HG02870 (cell line): ENCODE data around the gene DNLZ.
"Not testable (repeated sequence)": the region's sequence is repeated elsewhere in the genome, so short reads cannot be mapped to it uniquely, and the experiment has no call there.

ENCODE experiments used
- ATAC-seq: cut with Tn5 transposase; IDR thresholded peaks from one replicate; pipeline ENCODE4 v1.9.1; 2021; ENCODE audit warnings: mild to moderate bottlenecking, moderate library complexity; ENCODE audit not compliant: unreplicated experiment

Gene DNLZ

GRCh38 chr9:136363106-136363948 is at the start of gene DNLZ:
Gene DNLZ, minus strand, starts transcription at chr9:136363744. Its CDS starts 30 bp downstream, at chr9:136363714.
- ATAC-seq = peak; percentile 82

GRCh38 chr9:136412962-136413361 is 49.4 kb upstream of the DNLZ start:
- ATAC-seq = no peak

DNA sequence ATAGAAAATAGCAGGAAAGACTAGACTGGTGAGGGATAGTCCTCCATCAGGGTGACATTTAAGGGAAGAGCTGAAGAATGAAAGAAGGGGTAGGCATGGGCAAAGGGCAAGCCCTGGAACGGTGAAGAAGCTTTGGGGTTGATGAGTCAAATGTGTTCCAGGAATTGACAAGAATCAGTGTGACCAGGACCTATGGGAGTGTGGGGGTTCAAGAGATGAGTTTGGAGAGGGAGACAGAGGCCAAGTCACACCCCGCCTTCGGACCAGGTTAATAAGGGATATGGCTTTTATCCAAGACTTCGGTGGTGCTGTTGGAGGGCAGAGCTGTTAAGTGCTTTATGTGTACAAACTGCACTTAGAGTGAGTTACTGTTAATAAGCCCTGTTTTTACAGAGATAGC is 47.8 kb upstream of the DNLZ start:
- ATAC-seq = no peak

DNA sequence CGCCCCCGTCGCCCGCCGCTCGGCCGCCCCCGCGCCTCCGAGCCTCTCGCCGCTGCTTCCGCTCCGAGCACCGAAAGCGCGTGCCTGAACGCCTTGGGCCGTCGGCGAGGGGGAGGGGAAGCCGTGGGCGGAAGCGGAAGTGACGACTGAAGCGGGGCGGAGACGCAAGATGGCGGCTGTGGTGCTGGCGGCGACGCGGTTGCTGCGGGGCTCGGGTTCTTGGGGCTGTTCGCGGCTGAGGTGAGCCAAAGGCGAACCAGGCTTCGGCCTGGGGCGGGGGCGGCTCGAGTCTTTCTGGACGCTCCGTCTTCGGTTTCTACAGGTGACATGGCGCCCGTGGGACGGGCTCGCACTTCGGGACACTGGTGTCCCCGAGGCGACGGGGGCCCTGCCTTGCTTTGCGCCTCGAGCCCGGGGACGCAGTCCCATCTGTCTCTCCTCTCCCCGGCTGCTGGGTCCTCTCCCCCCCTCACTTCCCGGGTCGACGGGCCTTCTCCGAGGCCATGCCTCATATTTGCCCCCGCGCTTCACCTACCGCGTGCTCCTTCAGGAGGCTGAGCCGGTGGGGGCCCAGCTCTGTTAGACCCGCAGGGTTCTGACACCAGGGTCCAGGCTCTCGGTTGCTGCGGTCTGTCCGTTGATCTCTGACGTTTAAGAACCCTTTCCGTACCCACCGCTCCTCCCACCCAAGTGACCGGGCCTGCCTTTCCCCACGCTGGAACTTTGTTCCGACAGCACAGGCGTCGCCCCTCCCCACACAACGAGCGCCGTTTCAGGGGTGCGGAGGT is 47.1 kb upstream of the DNLZ start, which contains the start of the genes ENTR1 and PMPCA:
Gene ENTR1, minus strand, starts transcription at position 115 of the 788 bp plus-strand sequence. CDS start 217 bp downstream, outside the sequence.
Gene PMPCA, plus strand, starts transcription at position 159 of the 788 bp plus-strand sequence. Its CDS starts 11 bp downstream, at position 170.
- peak; percentile 82 for ATAC-seq

DNA sequence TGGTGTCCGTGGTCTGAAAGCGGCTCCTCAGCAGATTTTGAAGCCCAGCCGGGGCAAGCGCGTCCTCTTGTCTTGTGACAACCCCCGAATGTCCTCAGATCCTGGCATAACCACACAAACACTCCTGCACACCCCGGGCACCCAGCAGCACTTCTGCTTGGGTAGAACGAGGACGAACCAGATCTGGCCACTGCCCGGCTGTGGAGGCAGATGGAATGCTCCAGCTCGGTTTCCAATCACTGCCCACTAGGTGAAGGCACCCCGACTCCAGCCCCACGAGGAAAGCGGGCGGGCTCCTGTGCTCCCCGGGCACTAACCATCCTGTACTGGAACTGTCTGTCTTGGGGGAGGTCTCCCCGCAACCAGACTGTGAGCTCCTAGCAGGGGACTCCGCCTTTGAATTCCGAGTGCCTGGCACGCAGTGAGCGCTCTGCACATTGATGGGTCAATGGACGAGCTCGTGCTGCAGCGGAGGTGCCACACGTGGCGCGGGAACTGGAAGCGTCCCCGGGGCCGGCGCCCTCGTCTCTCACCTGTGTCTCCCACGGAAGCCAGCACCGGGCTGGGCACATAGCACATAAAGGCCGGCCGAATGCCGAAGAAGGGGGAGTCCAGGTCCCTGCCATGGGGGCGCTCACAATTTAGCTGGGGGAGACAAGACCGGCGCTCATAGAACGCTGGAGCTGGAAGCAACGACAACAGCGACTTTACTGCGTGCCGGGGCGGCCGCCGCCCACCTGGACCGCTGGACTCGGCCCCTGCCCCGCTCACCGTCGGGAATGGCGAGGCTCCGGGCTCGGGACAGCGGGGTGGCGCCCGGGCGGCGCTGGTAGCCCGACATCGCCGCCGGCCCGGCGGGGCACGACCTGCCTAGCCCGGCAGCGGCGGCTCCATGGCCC is 46.3 kb upstream of the DNLZ start:
- ATAC-seq = peak; percentile 28

DNA sequence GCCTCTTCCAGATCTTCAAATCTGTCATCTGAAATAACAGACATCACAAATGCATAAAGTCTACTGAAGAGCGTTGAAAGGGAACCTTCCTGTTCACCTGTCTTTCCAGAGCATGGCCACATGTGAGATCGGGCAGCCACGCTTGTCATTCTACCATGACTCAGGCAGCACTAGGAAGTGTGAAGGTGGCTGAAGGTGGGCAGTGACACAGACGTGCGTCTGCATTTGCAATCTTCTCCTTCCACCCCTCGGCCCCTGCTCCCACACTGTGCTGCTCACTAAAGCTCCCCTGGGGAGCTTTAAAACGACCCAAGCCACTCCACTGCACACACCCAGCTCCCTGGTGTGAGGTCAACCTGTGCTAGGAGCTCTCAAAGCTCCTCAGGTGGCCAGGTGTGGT is 44.4 kb upstream of the DNLZ start:
- ATAC-seq = no peak

GRCh38 chr9:136407061-136407460 is 43.5 kb upstream of the DNLZ start:
- not testable (repeated sequence) for ATAC-seq

- not testable (repeated sequence) for ATAC-seq
These were observed 42.4 kb upstream of the DNLZ start for GRCh38 chr9:136405904-136406303.

DNA sequence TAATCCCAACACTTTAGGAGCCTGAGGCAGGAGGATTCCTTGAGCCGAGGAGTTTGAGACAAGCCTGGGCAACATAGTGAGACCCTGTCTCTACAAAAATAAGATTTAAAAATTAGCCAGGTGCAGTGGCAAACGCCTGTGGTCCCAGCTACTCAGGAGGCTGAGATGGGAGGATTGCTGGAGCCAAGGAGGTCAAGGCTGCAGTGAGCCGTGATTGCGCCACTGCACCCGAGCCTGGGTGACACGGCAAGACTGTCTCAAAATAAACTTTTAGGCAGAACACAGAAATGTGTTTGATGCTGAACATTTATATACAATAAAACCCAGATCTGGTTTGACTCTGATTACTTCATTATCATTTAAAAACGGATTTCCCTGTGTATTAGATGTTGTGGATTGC is 41.9 kb upstream of the DNLZ start:
- no peak for ATAC-seq

DNA sequence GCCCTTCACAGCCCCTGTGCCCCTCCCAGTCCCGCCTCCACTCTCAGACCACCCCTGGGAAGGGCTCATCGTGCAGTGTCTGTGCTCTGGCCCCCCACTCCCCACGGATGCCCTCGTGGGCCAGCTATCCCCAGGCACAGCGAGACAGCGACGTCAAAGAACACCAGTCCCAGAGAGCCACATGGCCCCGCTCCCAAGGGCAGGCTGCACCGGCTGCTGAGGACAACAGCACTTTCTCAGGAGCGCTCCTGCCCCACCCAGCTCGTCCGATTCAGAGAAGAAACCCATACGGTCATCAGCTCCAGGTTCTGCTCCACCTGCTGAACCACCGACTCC is 41.2 kb upstream of the DNLZ start:
- no peak for ATAC-seq

GRCh38 chr9:136403915-136404800 is 40.6 kb upstream of the DNLZ start:
- ATAC-seq = no peak

DNA sequence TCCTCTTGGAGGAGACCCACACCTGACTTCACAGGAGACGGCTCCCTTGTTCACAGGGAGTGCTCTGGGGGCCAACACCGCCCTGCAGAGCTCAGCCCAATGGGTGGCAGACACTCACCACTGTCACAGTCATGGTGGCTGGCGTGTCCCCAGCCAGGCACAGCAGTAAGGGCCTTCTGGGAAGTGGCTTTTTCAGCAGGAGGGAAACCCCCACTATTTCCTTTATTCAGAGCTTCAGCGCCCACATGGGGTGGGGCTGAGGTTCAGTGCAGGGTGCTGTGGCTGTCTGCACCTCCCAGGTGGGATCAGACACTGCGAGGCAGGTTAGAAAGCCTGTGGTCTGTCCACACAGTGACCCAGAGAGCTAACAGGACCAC is 40.0 kb upstream of the DNLZ start:
- ATAC-seq = no peak

DNA sequence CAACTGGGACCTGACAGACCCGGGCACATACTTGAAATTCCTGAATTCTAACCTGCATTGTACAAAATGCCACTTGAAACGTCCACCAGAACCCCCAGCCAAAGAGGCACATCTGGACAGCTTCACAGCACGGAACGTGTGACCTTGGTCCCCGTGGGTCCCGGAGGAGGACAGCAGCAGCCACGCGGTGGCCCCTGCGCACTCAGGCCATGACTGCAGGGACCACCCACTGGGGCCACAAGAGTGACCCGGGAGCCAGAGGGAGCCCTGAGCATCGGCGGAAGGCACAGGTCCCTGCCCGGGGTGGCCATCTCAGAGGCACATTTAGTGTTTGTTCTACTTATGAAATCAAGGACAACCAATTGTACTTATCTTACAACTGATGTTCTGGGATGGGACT is 38.5 kb upstream of the DNLZ start:
- ATAC-seq = no peak

DNA sequence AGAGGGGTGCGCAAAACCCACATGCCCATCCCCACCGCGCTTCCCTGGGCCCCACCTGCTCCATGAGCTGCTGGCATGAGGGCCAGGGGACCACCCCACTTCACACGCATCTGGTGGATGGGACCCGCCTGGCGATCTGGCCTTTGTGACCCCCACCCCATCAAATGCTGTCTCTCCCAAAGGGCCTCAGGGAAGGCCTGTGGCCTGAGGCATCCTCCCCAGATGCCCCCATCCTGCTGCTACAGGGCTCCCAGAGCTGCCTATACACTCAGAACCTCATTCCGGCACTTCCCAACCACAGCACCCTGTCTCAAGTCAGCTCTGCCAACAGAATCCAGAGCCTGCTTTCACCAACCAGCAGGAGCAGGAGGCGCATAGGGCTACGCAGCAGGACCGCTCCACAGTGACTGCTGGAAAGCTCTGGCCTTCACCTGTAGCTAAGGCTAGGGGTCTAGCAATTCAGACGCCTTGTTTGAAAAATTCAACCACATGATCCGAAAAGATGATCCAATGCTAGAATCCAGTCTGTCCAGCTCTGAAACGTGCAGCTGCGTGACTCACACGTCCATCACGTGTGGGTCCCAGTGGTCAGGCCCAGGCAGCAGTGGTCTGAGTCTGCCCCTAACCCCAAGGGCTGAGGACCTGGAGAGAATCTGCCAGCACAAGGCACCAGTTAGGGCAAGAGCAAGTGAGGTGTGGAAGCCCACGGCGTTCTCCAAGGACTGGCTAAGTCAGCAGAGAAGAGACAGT is 37.8 kb upstream of the DNLZ start:
- ATAC-seq = no peak

- ATAC-seq = peak; percentile 52
These were observed 36.7 kb upstream of the DNLZ start, which contains the start of gene SNAPC4 for GRCh38 chr9:136400038-136400834. Gene SNAPC4, minus strand, starts transcription at chr9:136400170. Its CDS starts 1,742 bp downstream, at chr9:136398428.

DNA sequence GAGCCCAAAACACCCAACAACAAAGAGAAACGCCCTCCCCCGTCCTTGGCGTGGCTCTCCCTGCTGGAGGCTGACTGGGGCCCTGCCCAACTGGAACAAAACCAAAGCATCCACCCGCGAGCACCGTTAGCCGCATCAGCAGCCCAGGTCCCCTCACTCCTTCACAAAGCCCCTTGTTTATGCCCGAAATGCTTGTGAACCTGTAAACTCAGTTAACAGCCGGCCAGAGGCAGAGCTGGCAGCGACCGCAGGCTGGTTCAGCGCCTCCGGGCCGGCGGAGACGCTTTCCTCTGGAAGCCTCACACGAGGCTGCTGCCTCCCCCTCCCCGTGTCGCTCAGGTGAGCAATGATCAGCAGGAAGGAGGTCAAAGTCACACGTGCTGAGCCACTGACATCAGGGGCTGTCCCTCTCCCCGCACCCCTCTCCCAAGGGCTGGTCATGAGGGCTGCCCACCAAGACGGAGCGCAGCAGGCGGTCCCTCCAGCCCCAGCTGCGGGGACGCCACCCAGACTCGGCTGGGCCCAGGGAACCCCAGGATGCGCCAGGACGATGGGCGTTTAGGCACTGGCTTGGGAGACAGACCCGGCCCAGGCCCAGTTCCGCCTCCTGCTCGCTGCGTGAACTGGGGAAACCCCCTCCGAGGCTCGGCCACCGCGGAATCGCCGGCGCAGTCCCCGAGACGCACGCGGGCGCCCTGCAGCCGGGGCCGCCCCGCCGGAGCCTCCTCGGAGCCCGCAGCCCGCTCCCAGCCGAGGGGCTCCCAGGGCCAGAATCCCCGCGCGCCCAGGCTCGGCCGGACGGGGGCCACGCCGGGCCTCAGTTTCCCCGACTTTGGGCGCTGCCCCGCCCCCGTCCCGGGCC is 35.9 kb upstream of the DNLZ start:
- ATAC-seq = no peak

DNA sequence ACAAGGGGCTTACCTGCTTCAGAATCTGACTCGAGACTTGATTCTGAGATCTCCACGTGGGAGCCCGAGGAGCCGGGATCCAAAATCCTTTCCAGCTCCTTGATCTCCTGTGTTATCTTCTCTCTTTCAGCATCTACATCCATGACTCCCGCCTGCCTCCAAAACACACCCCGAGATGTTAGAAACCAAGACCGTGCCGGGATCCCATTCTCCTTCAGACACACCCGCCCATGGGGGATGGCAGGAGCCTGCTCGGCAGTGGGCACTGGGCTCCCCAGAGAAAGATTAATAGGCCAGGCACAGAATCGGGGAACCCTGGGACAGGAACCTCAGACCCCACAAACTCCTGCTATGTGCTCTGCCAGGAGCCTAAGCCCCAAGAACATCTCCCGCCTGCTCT is 34.7 kb upstream of the DNLZ start:
- no peak for ATAC-seq
